OCI-LY3 (cell line): ENCODE results near the gene SHH.

Experiments used
- CTCF ChIP-seq: fragments of 200-600, 300-600 bp; sonication (generic); IDR thresholded peaks from 2 replicates; pipeline ENCODE4 v1.5.1; 2014; ENCODE audit warnings: antibody characterized with exemption, low read length, low read depth
- EZH2phosphoT487 ChIP-seq: fragments of 200-600 bp; shearing (Covaris generic); IDR thresholded peaks from 2 replicates; pipeline ENCODE4 v1.6.1; 2018; ENCODE audit warnings: antibody characterized with exemption, mixed run types, low read depth

GRCh38 chr7:155754165-155754564 lies 58.1 kb downstream of the SHH start:
- TF ChIP-seq CTCF (no peak), EZH2phosphoT487 (no peak)
